ENCODE measurements around the gene CREBBP. TPM values are rescaled to one million over a fixed set of nuclear protein-coding genes. Genes with fewer than 3 reads are reported as not detected.

Gene CREBBP
- polyA plus RNA-seq, 2 of the 4 experiments (the other 2 are of a cell fraction): 8.0 to 13.4 TPM

DNA sequence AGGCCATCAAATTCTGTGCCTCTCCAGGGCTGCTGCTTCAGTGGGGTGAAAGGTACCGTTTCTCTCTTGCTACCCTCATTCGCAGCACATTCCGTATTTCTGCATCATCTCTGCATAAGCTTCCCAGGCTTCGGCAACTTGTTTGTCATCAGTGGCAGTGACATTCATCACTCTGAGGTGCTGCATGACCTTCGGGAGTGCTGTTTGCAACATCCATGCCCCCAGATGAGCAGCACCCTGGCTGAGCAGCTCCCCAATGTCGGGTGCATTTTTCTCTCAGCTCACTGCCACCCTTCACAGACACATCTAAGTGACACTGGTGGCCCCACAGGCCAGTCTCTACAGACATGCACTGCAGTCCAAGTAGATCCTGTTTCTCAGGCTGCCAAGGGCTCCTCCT lies 3.8 kb downstream of the CREBBP start:
- ChIA-PET CTCF (no interaction called here), POLR2A (no interaction called here)
- no peaks in the 10 kb centered on the region for H3K9me3 ChIP-seq
- no peak for FAIRE-seq
- no peak overlapping the region for H3K4me2 ChIP-seq
- peaks cover 34% of the 10 kb centered on the region for H3K4me1 ChIP-seq
- 75% methylated on average over 6 of the region's 6 CpGs for WGBS (ENCODE audit: missing lambda C conversion rate)
- no peak for ATAC-seq
- H3K4me3 ChIP-seq: no peak overlapping the region
- DNase-seq (ENCODE audit: low read depth in 1 of 2, low spot score in 1 of 2): no peak
- no peak overlapping the region for H3K27ac ChIP-seq
- TF ChIP-seq NR3C1 (IDR thresholded peaks at IDR 0.05): no peak
- TF ChIP-seq, protein P1, sequence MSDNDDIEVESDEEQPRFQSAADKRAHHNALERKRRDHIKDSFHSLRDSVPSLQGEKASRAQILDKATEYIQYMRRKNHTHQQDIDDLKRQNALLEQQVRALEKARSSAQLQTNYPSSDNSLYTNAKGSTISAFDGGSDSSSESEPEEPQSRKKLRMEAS (IDR thresholded peaks at IDR 0.05): no peak
- no peak for TF ChIP-seq POLR2AphosphoS2 (conservative IDR thresholded peaks at IDR 0.05; ENCODE audit: low read length)
- no peak for TF ChIP-seq HDAC2 (IDR thresholded peaks at IDR 0.05)
- no peak for TF ChIP-seq GATA3 (IDR thresholded peaks at IDR 0.05; ENCODE audit: borderline replicate concordance)
- no peak for TF ChIP-seq ESRRA (IDR thresholded peaks at IDR 0.05; ENCODE audit: borderline replicate concordance, low read length)
- TF ChIP-seq CHD2 (IDR thresholded peaks at IDR 0.05; ENCODE audit: low read length, partially characterized antibody): no peak
- no peak for TF ChIP-seq EHMT2 (IDR thresholded peaks at IDR 0.05; ENCODE audit: low read depth)
- no peak for TF ChIP-seq CBX2 (IDR thresholded peaks at IDR 0.05; ENCODE audit: borderline replicate concordance, low read depth)
- TF ChIP-seq, protein P2, sequence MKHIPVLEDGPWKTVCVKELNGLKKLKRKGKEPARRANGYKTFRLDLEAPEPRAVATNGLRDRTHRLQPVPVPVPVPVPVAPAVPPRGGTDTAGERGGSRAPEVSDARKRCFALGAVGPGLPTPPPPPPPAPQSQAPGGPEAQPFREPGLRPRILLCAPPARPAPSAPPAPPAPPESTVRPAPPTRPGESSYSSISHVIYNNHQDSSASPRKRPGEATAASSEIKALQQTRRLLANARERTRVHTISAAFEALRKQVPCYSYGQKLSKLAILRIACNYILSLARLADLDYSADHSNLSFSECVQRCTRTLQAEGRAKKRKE (CRISPR knock-in tag; IDR thresholded peaks at IDR 0.05; ENCODE audit: low read depth): no peak
- no peak for TF ChIP-seq CBX8 (IDR thresholded peaks at IDR 0.05)
- TF ChIP-seq JUNB (IDR thresholded peaks at IDR 0.05): no peak
- no peak for TF ChIP-seq RNF2 (IDR thresholded peaks at IDR 0.05; ENCODE audit: borderline replicate concordance, low read depth)
- no peak for TF ChIP-seq ZNF302 (CRISPR knock-in tag; IDR thresholded peaks at IDR 0.05)
- TF ChIP-seq E2F6 (IDR thresholded peaks at IDR 0.05; ENCODE audit: borderline replicate concordance, low read depth): no peak

DNA sequence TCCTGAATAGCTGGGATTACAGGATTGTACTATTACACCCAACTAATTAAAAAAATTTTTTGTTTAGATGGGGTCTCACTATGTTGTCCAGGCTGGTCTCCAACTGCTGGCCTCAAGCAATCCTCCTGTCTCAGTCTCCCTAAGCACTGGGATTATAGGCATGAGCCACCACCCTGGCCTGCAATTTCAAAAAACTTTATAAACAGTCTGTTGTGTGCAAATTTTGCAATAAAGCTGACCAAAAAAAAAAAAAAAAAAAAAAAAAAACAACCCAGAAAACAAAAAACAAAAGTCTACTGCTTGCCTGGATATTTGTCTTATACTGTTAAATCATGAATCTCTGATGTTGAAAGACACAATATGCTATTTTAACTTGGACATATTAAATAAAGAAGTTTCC lies 4.4 kb downstream of the CREBBP start:
- TF ChIP-seq NFE2L2 (conservative IDR thresholded peaks at IDR 0.05; ENCODE audit: low read length) (no peak), USF2 (IDR thresholded peaks at IDR 0.05) (no peak), HEYL (CRISPR knock-in tag; IDR thresholded peaks at IDR 0.05) (no peak), KDM1A (IDR thresholded peaks at IDR 0.05; ENCODE audit: low read depth) (no peak), ZFP36 (IDR thresholded peaks at IDR 0.05; ENCODE audit: borderline replicate concordance, partially characterized antibody) (no peak), E2F6 (IDR thresholded peaks at IDR 0.05; ENCODE audit: borderline replicate concordance, low read depth) (no peak), RNF2 (IDR thresholded peaks at IDR 0.05; ENCODE audit: borderline replicate concordance, low read depth) (no peak), MYC (IDR thresholded peaks at IDR 0.05; ENCODE audit: borderline replicate concordance, low read length) (no peak), BHLHE40 (IDR thresholded peaks at IDR 0.05; ENCODE audit: low read depth, low read length) (no peak), KDM5A (IDR thresholded peaks at IDR 0.05) (no peak), RCOR1 (IDR thresholded peaks at IDR 0.05; ENCODE audit: low read depth, low read length) (no peak), EP300 (IDR thresholded peaks at IDR 0.05) (no peak), JUNB (IDR thresholded peaks at IDR 0.05) (no peak), ZC3H11A (IDR thresholded peaks at IDR 0.05) (no peak), ESRRA (IDR thresholded peaks at IDR 0.05; ENCODE audit: borderline replicate concordance, low read length) (no peak)
- TF ChIP-seq, protein P3, sequence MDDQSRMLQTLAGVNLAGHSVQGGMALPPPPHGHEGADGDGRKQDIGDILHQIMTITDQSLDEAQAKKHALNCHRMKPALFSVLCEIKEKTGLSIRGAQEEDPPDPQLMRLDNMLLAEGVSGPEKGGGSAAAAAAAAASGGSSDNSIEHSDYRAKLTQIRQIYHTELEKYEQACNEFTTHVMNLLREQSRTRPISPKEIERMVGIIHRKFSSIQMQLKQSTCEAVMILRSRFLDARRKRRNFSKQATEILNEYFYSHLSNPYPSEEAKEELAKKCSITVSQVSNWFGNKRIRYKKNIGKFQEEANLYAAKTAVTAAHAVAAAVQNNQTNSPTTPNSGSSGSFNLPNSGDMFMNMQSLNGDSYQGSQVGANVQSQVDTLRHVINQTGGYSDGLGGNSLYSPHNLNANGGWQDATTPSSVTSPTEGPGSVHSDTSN (IDR thresholded peaks at IDR 0.05): no peak
- TF ChIP-seq, protein P2 (CRISPR knock-in tag; IDR thresholded peaks at IDR 0.05; ENCODE audit: low read depth): no peak
- no peak overlapping the region for H3K4me2 ChIP-seq
- ATAC-seq (no peak), FAIRE-seq (no peak), DNase-seq (ENCODE audit: low read depth in 1 of 2, low spot score in 1 of 2) (no peak)
- H3K9me3 ChIP-seq: no peaks in the 10 kb centered on the region
- POLR2A ChIA-PET: no interaction called here
- no peak overlapping the region for H3K27ac ChIP-seq
- CTCF ChIA-PET: interaction anchor here (1.2 to 1.7 kb wide), 2 partner anchors 10 to 186 kb away, joined by 3 to 8 read pairs; no protein-coding TSS in a partner anchor
- H3K4me3 ChIP-seq: no peak overlapping the region
- H3K4me1 ChIP-seq: peaks cover 35% of the 10 kb centered on the region

Measured in A549 (cell line).